Measurements from ENCODE around the gene LGALS3BP. TPM values are rescaled to one million over a fixed set of nuclear protein-coding genes. Genes with fewer than 3 reads are reported as not detected.

LGALS3BP gene
- total and polyA plus RNA-seq, 2 of the 13 experiments (the other 11 are each of a cell fraction or from before 2014, with no cell fraction given), result 137 to 332 TPM

GRCh38 chr17:78979780-78980623, at the start of gene LGALS3BP (continued):
- no peak for TF ChIP-seq ATF7 (IDR thresholded peaks at IDR 0.05)
- no peak; the same call in 1 of the 2 replicates for TF ChIP-seq ATF7 (CRISPR knock-in tag; IDR thresholded peaks at IDR 0.05)
- TF ChIP-seq ZFP82 (CRISPR knock-in tag; IDR thresholded peaks at IDR 0.05; ENCODE audit: borderline replicate concordance), result 0 out of 2 replicates have a peak, but pooled peaks have one; percentile 53
- TF ChIP-seq ZFY (CRISPR knock-in tag; IDR thresholded peaks at IDR 0.05), result peak; percentile 96
- 0 out of 2 replicates have a peak, but pooled peaks have one; percentile 20 for TF ChIP-seq CENPT (CRISPR knock-in tag; IDR thresholded peaks at IDR 0.05; ENCODE audit: low read depth)
- TF ChIP-seq, protein P1, sequence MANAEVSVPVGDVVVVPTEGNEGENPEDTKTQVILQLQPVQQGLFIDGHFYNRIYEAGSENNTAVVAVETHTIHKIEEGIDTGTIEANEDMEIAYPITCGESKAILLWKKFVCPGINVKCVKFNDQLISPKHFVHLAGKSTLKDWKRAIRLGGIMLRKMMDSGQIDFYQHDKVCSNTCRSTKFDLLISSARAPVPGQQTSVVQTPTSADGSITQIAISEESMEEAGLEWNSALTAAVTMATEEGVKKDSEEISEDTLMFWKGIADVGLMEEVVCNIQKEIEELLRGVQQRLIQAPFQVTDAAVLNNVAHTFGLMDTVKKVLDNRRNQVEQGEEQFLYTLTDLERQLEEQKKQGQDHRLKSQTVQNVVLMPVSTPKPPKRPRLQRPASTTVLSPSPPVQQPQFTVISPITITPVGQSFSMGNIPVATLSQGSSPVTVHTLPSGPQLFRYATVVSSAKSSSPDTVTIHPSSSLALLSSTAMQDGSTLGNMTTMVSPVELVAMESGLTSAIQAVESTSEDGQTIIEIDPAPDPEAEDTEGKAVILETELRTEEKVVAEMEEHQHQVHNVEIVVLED (CRISPR knock-in tag; IDR thresholded peaks at IDR 0.05; ENCODE audit: borderline replicate concordance), result peak; percentile 58; the same call in 1 of the 2 replicates
- no peak for TF ChIP-seq ZFP1 (CRISPR knock-in tag; IDR thresholded peaks at IDR 0.05)
- TF ChIP-seq ELF4 (CRISPR knock-in tag; IDR thresholded peaks at IDR 0.05; ENCODE audit: borderline replicate concordance), result no peak
- TF ChIP-seq ATM (IDR thresholded peaks at IDR 0.05; ENCODE audit: borderline replicate concordance), result no peak
- peak; percentile 77 for TF ChIP-seq YEATS4 (CRISPR knock-in tag; IDR thresholded peaks at IDR 0.05; ENCODE audit: borderline replicate concordance)
- no peak for TF ChIP-seq ATF6 (CRISPR knock-in tag; conservative IDR thresholded peaks at IDR 0.05)
- TF ChIP-seq SOX13 (IDR thresholded peaks at IDR 0.05), result peak; percentile 35
- peak in 1 of 2 experiments; percentile 78; a peak in 2 of 4 replicates for TF ChIP-seq SOX13 (CRISPR knock-in tag; conservative IDR thresholded peaks at IDR 0.05 in 1 of 2, IDR thresholded peaks at IDR 0.05 in 1 of 2)
- no peak for TF ChIP-seq GABPA (IDR thresholded peaks at IDR 0.05; ENCODE audit: low read depth, low read length)
- TF ChIP-seq GABPA (CRISPR knock-in tag; IDR thresholded peaks at IDR 0.05; ENCODE audit: low read depth), result peak; percentile 79
- peak; percentile 60 for TF ChIP-seq JARID2 (CRISPR knock-in tag; IDR thresholded peaks at IDR 0.05; ENCODE audit: insufficient replicate concordance)
- TF ChIP-seq ZNF44 (CRISPR knock-in tag; IDR thresholded peaks at IDR 0.05), result no peak
- peak; percentile 49; the same call in 1 of the 2 replicates for TF ChIP-seq EED (CRISPR knock-in tag; IDR thresholded peaks at IDR 0.05)
- TF ChIP-seq GATA4 (IDR thresholded peaks at IDR 0.05; ENCODE audit: borderline replicate concordance, low read depth), result peak; percentile 87
- peak; percentile 60; the same call in 1 of the 2 replicates for TF ChIP-seq ZFP36L1 (CRISPR knock-in tag; IDR thresholded peaks at IDR 0.05)
- 0 out of 2 replicates have a peak, but pooled peaks have one; percentile 4 for TF ChIP-seq ZNF460 (CRISPR knock-in tag; IDR thresholded peaks at IDR 0.05; ENCODE audit: borderline replicate concordance)
- no peak for TF ChIP-seq ZNF749 (CRISPR knock-in tag; IDR thresholded peaks at IDR 0.05; ENCODE audit: borderline replicate concordance)
- TF ChIP-seq ZNF510 (CRISPR knock-in tag; IDR thresholded peaks at IDR 0.05; ENCODE audit: low read depth), result no peak; the same call in 1 of the 2 replicates
- no peak; the same call in 1 of the 2 replicates for TF ChIP-seq ZFP90 (CRISPR knock-in tag; IDR thresholded peaks at IDR 0.05; ENCODE audit: borderline replicate concordance)
- TF ChIP-seq, protein P2, sequence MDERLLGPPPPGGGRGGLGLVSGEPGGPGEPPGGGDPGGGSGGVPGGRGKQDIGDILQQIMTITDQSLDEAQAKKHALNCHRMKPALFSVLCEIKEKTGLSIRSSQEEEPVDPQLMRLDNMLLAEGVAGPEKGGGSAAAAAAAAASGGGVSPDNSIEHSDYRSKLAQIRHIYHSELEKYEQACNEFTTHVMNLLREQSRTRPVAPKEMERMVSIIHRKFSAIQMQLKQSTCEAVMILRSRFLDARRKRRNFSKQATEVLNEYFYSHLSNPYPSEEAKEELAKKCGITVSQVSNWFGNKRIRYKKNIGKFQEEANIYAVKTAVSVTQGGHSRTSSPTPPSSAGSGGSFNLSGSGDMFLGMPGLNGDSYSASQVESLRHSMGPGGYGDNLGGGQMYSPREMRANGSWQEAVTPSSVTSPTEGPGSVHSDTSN (CRISPR knock-in tag; IDR thresholded peaks at IDR 0.05), result 0 out of 2 replicates have a peak, but pooled peaks have one; percentile 42
- TF ChIP-seq ZNF205 (CRISPR knock-in tag; IDR thresholded peaks at IDR 0.05), result peak; percentile 80; the same call in 1 of the 2 replicates

Data from HepG2 (cell line).